Type B pancreatic cell (in vitro differentiated cells): ENCODE measurements around the gene TDRD5. TPM values are rescaled to one million over a fixed set of nuclear protein-coding genes. Genes with fewer than 3 reads are reported as not detected.
"Not testable (repeated sequence)": the region's sequence is repeated elsewhere in the genome, so short reads cannot be mapped to it uniquely, and the experiment has no call there.

Source experiments
- DNase-seq: peaks from one replicate; pipeline ENCODE4 v3.0.0; 2021; ENCODE audit warnings: mixed read lengths; ENCODE audit not compliant: unreplicated experiment; ENCODE audit errors: extremely low spot score
- H3K27ac Mint-ChIP-seq: 2 replicates; pipeline ENCODE4 v1.8.0; 2021; ENCODE audit warnings: mild to moderate bottlenecking, mixed read lengths
- H3K27me3 Mint-ChIP-seq: 2 replicates; pipeline ENCODE4 v1.8.0; 2021; ENCODE audit warnings: mixed read lengths
- H3K36me3 Mint-ChIP-seq: 2 replicates; pipeline ENCODE4 v1.8.0; 2021; ENCODE audit warnings: mixed read lengths
- H3K4me1 Mint-ChIP-seq: one replicate; pipeline ENCODE4 v1.8.0; 2021; ENCODE audit warnings: mixed read lengths; ENCODE audit not compliant: unreplicated experiment
- H3K4me3 Mint-ChIP-seq: 2 replicates; pipeline ENCODE4 v1.8.0; 2021; ENCODE audit warnings: mild to moderate bottlenecking, mixed read lengths
- H3K9me3 Mint-ChIP-seq: 2 replicates; pipeline ENCODE4 v1.8.0; 2021; ENCODE audit warnings: mixed read lengths
- total RNA-seq: library from RNA; stranded (reverse); gene quantifications from 2 replicates; pipeline ENCODE4 v1.2.1, GENCODE V29; 2021; ENCODE audit warnings: low replicate concordance
- TF ChIP-seq, protein P1 (sequence below): fragments of 200-600 bp; sonication (generic); conservative IDR thresholded peaks from 2 replicates; pipeline ENCODE4 v1.5.0; 2021; ENCODE audit warnings: antibody characterized with exemption, mild to moderate bottlenecking

TDRD5 gene
- total RNA-seq, 1 donor from 2014 or later = not detected

DNA sequence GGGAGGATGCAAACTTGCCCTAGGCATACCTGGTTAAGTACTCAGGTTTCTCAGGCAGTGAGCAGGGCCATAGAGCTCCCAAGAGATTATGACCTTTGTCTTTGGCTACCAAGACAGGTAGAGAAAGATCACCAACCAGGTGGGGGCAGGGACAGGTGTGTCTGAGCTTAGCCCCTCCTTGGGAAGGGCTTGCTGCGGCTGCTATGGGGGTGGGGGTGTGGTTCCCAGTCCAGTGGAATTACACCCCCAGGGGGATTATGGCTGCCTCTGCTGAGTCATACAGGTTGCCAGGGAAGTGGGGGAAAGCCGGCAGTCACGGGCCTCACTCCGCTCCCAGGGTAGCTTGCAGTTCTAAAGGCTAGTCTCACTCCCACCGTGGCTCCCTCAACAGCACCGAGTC is 86.2 kb downstream of the TDRD5 start:
- no peaks in the 10 kb centered on the region for H3K36me3 Mint-ChIP-seq
- no peaks in the 10 kb centered on the region for H3K27me3 Mint-ChIP-seq
- no peaks in the 10 kb centered on the region for H3K9me3 Mint-ChIP-seq
- H3K4me3 Mint-ChIP-seq = no peak overlapping the region
- no peak overlapping the region for H3K27ac Mint-ChIP-seq
- no peaks in the 10 kb centered on the region for H3K4me1 Mint-ChIP-seq
- TF ChIP-seq, protein P1, sequence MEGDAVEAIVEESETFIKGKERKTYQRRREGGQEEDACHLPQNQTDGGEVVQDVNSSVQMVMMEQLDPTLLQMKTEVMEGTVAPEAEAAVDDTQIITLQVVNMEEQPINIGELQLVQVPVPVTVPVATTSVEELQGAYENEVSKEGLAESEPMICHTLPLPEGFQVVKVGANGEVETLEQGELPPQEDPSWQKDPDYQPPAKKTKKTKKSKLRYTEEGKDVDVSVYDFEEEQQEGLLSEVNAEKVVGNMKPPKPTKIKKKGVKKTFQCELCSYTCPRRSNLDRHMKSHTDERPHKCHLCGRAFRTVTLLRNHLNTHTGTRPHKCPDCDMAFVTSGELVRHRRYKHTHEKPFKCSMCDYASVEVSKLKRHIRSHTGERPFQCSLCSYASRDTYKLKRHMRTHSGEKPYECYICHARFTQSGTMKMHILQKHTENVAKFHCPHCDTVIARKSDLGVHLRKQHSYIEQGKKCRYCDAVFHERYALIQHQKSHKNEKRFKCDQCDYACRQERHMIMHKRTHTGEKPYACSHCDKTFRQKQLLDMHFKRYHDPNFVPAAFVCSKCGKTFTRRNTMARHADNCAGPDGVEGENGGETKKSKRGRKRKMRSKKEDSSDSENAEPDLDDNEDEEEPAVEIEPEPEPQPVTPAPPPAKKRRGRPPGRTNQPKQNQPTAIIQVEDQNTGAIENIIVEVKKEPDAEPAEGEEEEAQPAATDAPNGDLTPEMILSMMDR = no peak
- no peak for DNase-seq

DNA sequence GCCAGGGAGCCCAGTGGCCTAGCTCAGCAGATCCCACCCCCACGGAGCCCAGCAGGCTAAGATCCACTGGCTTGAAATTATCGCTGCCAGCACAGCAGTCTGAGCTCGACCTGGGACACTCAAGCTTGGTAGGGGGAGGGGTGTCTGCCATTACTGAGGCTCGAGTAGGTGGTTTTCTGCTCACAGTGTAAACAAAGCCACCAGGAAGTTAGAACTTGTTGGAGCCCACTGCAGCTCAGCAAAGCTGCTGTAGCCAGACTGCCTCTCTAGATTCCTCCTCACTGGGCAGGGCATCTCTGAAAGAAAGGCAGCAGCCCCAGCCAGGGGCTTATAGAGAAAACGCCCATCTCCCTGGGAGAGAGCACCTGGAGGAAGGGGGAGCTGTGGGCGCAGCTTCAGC is 102.9 kb downstream of the TDRD5 start:
- not testable (repeated sequence) for DNase-seq, H3K4me3 Mint-ChIP-seq, H3K27ac Mint-ChIP-seq, H3K9me3 Mint-ChIP-seq, H3K36me3 Mint-ChIP-seq, H3K4me1 Mint-ChIP-seq
- peaks cover 18% of the 10 kb centered on the region for H3K27me3 Mint-ChIP-seq

DNA sequence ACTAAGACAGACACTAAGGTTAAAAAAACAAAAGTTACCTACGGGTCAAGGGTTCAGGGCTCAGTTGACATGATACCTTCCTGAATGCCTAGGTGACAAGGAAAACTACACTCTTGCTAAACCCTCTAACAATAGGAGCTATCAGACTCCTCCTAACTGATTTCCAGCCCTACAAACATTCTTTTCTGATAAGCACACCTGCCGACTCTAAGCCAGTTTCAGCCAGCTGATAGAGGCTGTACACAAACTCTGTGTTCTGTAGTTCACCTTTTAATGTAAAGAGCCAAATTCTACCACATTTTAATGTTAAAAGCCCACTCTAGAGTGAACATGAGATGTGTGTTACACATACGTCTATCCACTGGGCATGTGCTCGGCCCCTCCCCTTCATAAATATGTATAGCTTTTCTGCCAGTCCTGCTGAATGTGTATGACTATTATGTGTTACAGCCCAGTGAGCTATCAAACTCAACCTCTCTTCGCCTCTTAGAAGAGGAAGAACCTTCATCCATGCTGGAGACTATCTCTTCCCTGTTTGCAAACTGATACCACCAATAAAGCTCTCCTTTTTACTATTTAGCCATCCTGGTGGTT is 111.4 kb downstream of the TDRD5 start:
- no peaks in the 10 kb centered on the region for H3K9me3 Mint-ChIP-seq
- H3K27ac Mint-ChIP-seq = no peak overlapping the region
- H3K36me3 Mint-ChIP-seq = no peaks in the 10 kb centered on the region
- H3K4me3 Mint-ChIP-seq = no peak overlapping the region
- peaks cover 24% of the 10 kb centered on the region for H3K4me1 Mint-ChIP-seq
- no peak for DNase-seq
- TF ChIP-seq, protein P1 = no peak
- peaks cover 3% of the 10 kb centered on the region for H3K27me3 Mint-ChIP-seq

DNA sequence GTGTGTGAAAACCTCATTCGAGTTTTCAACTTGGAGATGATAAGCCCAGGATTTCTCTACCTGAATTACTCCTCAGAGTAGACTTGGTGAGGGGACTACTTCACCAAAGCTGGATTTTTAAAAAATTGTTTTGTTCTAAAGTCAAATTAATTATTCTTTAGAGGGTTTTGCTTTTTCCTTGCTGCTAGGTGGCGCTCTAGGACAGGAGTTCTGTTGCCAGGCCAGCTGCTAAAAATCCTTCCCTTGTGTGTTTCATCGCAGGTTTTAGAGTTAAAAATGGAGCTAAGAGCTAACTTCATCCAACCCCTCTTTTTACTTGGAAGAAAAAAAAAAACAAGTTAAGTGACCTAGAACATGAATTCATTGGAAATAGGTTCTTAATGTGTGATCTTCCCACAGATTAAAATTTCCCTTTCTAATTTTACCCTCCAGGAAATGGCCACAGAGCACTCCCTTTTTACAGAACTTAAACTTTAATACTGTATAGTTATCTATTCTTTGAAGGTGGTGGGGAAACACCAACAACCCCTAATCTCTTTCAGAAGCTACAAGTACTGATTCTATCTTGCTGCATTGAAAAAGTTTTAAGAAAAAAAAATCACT is 114.8 kb downstream of the TDRD5 start:
- H3K27ac Mint-ChIP-seq = no peak overlapping the region
- H3K36me3 Mint-ChIP-seq = no peaks in the 10 kb centered on the region
- H3K4me3 Mint-ChIP-seq = no peak overlapping the region
- no peaks in the 10 kb centered on the region for H3K9me3 Mint-ChIP-seq
- TF ChIP-seq, protein P1 = peak; percentile 94
- peaks cover 34% of the 10 kb centered on the region for H3K4me1 Mint-ChIP-seq
- H3K27me3 Mint-ChIP-seq = peaks cover 7% of the 10 kb centered on the region
- no peak for DNase-seq

DNA sequence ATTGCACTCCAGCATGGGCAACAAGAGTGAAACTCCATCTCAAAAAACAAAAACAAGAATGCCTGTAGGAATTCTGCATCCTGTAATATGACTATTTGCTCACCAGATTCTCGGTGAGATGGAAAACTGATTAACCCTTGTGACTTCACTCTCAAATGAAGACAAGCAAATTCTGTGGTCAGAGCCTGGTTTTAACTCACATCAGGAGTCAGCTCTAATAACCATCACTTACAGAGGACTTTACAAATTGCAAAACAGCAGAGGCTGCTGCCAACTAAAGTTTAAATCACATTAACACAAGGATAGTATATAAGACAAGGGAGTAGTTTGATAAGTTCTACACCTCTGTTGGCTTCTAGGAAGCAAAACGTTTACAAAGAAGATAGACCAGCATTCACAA is 115.8 kb downstream of the TDRD5 start:
- no peaks in the 10 kb centered on the region for H3K9me3 Mint-ChIP-seq
- H3K27me3 Mint-ChIP-seq = peaks cover 10% of the 10 kb centered on the region
- no peak overlapping the region for H3K4me3 Mint-ChIP-seq
- H3K27ac Mint-ChIP-seq = no peak overlapping the region
- TF ChIP-seq, protein P1 = no peak
- DNase-seq = no peak
- peaks cover 34% of the 10 kb centered on the region for H3K4me1 Mint-ChIP-seq
- H3K36me3 Mint-ChIP-seq = no peaks in the 10 kb centered on the region

DNA sequence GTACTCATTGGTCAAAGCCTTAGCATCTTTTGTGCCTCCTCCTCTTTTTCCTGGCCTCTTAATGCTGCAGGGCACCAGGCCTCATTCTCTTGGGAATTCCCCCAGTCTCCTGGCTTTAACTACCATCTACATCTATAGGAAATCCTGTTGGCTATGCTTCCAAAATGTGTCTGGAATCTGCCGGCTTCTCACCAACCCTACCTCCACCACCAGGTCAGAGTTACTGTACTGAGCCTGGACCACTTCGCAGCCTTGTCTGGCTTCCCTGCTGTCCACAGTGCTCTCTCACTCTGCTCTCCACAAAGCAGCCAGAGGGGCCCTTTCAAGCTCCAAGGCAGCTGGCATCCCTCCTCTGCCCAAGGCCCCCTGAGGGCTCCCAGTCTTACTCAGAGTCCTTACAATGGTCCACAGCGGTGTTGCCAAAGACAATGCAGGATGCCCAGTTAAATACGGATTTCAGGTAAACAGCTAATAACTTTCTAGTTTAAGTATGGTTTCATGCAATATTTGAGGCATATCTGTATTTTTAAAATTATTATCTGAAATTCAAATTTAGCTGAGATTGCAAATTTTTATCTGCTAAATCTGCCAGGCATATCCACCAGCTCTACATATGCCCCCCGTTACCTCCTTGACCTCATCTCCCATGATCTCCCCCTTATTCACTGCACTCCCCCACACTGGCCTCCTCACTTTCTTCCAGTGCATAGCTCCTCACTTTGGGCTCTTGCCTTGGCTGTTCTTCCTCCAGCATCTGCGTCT is 117.0 kb downstream of the TDRD5 start:
- Mint-ChIP-seq H3K4me3 (no peak overlapping the region), H3K9me3 (no peaks in the 10 kb centered on the region), H3K4me1 (peaks cover 30% of the 10 kb centered on the region), H3K27ac (no peak overlapping the region), H3K27me3 (peaks cover 10% of the 10 kb centered on the region), H3K36me3 (no peaks in the 10 kb centered on the region)
- TF ChIP-seq, protein P1 = no peak
- no peak for DNase-seq
